GM21526 (cell line): ENCODE data around the gene IFT122.
A peak's percentile ranks its signal among the peaks of the same experiment; 100 is the strongest.

Experiments
- ATAC-seq: cut with Tn5 transposase; IDR thresholded peaks from one replicate; pipeline ENCODE4 v1.9.1; 2021; ENCODE audit warnings: moderate library complexity; ENCODE audit not compliant: unreplicated experiment, low FRiP score

Gene IFT122

DNA sequence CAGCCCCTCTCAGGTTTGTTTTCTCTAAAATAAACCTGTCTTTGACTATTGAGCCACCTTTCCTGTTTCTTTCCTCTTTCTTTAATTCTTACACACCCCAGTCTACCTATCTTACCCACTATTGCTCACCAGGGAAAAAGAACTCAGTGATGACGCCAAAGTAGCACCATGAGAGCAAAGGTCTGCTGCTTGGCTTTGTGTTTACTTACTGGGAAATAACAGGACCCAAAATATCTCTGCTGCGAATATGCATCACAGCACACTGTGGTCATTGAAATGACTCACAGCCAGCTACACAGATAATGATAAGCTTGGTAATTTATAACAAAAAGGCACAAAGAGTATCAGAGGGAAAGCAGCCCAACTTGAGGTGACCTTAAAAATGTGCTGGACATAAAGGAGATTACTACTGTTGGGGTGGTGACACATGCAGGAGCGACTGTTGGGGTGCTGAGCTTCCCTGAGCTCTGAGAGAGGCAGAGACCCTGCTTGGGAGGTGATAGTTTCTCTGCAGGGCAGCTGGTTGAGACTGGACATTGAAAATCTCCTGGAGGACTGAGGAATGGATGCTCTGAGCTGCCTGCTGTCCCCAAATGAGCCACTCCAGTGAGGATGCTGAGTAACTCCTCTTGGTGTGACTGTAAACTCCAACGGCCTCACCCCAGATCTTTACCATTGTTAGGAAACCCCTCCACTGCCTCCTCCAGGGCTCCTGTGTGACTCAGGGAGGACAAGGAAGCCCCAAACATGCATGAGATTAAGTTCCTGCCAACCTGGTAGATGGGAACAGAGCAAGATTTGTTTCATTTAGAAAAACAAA is 26.1 kb upstream of the IFT122 start:
- ATAC-seq, result no peak

DNA sequence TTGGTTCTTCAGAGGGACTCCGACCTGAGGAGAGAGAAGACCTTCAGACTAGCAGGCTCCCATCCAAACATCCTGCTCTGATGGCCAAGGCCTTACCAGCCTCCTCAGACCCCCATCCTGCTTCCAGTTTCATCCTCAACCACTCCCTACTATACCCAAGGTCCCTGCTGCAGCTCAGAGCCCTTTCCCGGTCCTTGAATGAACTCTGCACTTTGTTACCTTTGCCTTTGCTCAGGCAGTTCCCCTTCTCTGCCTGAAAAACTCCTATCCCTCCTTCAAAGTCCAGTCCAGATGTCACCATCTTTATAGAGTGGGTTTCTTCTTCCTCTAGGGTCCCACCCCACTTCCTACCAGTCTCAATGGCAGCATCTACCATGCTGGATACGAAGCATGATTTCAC is 24.6 kb upstream of the IFT122 start:
- no peak for ATAC-seq

DNA sequence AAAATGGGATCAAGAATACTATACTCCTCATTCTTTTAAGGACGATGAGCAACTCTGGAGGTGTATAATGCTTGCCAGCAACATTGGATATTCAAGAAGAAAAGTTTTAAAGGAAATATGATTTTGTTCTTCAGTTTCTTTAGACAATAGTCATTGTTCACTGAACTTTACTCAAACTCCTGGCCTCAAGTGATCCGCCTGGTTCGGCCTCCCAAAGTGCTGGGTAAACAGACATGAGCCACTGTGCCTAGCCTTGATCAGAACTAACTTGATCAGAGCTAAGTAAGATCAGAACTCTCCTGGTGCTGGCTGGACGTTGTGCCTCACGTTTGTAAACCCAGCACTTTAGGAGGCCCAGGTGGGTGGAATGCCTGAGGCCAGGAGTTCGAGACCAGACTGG is 24.2 kb upstream of the IFT122 start:
- ATAC-seq, result no peak

DNA sequence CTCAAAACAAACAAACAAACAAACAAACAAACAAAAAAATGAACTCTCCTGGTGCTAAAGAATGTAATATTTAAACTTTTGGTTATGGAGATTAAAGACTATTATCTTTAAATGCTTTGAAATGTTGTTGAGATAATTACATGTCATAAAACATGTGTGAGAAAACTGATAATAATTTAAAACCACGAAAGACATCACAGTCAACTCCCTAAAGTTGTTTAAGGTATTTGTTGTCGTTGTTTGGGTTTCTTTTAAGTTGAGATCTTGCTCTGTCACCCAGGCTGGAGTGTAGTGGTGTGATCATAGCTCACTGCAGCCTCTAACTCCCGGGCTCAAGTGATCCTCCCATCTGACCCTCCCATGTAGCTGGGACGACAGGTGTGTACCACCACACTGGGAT is 23.6 kb upstream of the IFT122 start:
- no peak for ATAC-seq

DNA sequence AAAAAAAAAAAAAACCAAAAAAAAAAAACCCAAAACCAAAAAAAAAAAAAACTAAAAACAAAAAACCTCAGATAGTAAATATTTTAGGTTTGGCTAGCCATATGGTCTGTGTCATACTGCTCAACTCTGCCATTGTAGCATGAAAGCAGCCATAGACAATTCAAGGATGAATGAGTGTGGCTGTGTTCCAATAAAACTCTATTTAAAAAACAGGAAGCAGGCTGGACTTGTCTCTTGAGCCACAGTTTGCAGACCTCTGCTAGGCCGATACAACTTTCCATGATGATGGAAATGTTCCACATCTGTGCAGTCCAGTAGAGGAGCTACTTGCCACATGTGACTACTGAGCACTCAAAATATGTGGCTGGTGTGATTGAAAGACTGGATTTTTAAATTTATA is 22.7 kb upstream of the IFT122 start:
- ATAC-seq, result no peak

DNA sequence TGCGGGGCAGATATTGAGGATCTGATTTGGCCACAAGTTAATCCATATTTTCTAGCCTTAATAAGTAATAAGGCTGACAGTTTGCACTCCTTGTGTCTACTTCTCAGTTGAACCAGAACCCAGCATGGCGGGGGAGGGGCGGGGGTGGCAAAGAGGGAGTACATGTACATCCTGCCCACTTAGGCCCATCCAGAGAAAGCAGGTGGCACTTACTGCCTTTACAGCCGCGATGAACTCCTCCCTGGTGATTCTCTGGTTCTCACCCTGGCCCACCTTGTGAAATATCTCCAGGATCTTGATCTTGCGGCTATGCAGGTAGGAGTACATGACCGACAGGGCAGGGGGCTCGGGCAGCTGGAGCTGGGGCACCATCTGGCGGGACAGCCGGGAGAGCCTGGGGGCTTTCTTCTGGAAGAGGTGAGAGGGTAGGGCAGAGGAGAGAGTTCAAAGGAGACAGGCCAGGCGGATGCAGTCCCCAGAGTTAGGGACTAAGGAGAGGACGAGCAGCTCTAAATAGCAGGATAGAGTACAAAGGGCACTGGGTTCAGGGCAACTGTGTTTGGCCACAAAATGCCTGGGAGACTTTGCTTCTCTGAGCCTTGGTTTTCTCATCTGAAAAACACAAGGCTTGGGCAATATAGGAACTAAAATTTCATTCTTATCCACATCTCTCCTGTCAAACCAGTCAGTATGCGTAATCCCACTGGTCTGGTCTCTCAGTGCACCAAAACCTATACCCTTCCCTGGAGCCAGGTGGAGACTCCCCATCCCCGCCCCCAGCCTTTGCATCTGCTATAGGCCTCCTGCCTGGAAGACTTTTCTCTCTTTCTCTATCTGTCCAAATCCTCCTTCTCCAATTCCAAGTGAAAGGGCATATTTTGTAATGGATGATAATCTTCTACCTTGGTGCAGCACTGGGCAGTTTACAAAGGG is 21.7 kb upstream of the IFT122 start:
- no peak for ATAC-seq

DNA sequence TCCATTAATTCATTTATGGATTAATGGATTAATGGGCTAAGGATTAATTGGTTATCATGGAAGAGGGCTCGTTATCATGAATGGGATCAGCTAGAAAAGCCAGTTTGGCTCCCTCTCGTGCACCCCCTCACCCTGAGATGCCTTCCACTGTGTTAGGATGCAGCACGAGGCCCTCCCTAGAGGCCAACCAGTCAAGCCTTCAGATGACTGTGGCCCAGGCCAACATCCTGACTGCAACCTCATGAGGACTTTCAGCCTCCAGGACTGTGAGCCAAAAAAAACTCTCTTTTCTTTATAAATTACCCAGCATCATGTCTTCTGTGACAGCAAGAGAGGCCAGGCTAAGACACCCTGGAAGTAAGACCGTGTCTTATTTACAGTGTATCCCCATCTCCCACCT is 20.5 kb upstream of the IFT122 start:
- ATAC-seq, result no peak

DNA sequence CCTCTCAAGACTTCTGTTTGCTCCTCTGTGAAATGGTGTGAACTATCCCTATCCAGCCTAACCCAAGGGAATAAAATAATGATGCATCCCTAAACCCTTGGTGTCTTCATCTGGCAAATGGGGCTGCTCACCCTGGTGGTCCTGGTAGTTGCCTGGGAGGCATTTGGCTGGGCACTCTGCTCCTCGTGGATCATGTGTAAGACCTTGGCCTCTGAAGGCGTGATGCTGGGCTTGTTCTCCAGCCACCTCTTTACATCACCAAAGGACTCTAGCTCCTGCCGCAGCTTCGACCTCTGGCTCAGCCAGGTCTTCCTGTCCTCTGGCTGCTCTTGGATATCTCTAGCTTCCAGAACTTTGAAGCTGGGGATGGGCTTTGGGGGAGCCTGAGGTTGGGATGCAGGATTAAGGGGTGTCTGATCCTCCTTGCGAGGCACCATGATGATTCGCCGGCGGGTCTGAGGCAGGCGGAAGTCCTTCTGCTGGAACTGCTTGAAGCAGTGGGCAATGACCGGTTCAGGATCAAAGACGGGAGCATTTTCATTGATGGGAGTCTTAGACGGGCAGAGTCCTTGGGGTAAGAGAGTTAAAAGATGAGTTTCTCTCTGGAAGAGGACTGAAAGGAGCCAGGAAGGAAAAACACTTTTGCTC is 18.7 kb upstream of the IFT122 start:
- ATAC-seq, result no peak

DNA sequence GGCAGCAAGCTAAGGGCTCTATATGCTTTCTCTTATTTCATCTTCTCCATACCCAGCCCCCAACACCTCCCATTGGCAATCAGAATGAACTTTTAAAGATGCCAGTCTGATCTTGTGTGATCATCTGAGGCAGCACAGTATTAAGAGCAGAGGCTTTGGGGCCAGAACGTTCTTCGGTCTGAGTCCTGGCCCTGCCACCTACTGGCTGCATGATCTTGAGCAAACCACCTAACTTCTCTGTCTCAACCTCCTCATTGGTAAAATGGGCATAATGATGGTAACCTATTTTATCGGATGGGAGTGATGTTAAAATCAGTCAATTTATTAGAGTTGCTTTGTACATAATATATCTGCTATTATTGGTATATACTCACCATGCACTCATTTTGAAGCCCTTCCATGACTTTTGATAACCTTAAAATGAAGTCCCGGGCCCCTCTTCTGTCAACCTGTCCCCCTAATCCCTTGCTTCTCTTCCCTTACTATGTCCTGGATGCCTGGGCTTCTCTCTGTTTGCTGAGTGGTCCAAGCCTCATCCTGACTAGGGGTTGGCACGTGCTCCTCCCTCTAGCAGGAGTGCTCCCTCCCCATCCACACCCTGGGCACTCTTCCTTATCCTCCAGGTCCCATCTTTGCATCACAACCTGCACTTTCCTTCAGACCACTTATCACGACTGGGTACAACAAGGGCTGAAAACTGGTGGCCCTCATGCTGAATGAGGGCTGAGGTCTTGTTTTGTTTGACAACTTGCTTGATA is 17.9 kb upstream of the IFT122 start:
- ATAC-seq, result no peak

DNA sequence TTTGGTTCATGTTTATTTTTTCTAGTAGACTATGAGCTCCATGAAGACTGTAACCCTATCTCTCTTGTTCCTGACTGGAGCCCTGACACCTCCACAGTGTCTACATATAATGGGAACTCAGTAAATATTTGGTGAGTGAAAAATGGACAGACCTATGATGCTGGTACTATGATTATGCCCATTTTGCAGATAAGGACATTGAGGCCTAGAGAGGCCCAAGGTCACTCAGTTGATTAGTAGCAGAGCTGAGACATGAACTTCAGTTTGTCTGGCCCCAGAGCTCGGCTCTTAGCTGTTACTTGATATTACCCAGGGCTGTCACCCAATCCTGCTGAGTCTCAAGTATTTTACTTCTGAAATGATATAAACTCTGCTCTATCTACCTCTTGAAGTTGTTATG is 17.1 kb upstream of the IFT122 start:
- ATAC-seq, result no peak

DNA sequence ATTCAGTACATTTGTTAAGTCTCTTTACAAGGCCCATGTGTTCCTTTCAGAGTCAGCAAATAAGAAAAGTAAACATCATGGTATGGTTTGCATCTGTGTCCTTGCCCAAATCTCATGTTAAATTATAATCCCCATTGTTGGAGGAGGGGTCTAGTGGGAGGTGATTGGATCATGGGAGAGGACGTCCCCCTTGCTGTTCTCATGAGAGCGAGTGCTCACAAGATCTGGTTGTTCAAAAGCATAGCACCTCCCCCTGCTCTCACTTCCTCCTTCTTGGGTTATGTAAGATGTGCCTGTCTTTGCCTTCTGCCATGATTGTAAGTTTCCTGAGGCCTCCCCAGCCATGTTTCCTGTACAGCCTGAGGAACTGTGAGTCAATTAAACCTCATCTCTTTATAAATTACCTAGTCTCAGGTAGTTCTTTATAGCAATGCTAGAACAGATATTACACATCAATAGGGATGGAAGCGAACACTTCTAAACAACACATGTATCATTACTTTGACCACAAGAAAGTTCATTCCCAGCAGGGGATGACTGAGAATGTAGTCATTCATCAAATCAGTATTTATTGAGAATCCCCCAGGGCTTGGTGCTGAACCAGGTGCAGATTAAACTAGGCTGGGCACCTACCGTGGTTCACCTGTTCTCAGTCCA is 15.7 kb upstream of the IFT122 start:
- ATAC-seq, result peak; percentile 58

DNA sequence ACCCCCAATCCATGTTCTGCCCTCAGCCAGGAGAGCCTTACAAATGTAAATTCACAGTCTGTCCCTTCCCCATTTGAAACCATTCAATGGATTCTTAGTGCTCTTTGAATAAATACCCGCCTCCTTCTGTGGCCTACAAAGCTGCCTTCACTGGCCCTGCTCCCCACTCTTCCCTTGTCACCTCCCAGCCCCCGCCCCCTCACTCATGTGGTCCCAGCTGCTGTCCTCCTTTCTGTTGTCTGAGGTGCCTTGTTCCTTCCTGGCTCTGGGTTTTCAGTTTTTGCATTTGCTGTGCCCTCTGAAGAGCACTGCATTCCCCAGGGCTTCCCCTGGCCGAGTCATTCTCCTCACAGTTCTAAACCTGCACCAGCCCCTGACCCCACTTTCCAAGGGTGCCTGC is 14.8 kb upstream of the IFT122 start:
- no peak for ATAC-seq

DNA sequence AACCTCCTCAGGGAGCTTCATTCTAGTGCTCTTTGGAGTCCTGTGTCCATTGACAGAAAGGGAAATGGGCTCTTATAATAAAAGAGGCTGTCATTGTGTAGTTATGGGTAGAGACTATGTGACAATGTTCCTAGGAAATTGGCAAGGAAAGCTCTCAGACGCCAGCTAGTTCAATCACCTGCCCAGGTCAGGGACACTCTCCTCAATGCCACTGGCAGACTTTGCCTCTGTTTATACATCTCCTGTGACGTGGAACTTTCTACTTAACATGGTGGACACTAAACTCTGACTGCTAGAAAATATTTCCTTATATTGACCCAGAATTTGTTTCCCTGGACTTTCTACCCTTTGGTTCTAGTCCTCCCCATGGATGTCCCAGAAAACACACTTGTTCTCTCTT is 14.4 kb upstream of the IFT122 start:
- ATAC-seq, result no peak

DNA sequence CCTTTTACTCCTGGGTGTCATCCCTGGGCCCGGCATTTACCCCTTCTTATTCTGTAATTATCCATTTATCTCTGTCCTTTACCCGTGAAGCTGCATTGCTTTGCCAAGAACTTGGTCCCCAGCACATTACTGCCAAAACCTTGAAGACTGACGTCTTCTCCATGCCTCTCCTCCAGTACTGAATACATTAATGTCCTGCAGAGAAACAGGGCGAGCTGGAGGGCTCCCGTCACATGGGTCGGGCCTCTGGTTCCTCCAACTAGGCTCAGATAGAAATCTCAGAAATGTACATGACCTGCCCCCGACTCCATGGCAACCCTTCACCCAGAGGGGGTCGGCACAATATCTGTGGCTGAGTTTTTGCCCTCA is 12.0 kb upstream of the IFT122 start:
- no peak for ATAC-seq

DNA sequence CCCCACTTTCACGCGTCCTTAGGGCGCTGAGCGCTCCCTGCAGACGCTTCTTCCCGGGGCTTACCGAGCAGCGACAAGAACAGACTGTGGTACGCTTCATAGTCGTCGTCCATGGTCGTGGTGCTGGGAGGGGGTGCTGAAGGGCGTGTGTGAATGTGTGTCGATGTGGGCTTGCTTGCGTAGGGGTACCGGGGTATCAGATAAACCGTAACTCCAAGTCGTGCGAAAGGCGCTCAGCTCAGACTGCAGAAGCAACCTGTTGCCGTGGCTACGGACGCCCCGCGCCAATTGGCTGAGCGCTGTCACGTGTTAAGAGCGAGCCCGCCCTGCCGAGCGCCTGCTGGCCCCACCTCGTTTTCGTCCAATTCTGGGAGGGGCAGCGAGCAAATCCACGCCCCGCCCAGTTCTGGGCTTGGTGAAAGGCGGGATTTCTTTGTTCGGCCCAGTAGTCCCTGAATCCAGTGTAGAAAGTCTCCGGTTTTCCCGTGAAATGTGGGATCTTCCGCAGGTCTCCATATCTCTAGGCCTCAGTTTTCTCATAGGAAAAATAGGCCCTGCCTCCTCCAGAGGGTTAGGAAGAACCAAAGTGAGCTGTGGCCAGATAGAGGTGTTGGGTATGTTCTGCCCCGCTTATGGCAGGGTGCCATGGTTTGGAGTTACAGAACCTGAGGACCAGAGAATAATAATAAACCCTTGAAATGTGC is 11.5 kb upstream of the IFT122 start, which contains the start of gene EFCAB12:
Gene EFCAB12, minus strand, starts transcription at position 261 of the 704 bp plus-strand sequence. Its CDS starts 148 bp downstream, at position 113.
- ATAC-seq, result peak; percentile 72

DNA sequence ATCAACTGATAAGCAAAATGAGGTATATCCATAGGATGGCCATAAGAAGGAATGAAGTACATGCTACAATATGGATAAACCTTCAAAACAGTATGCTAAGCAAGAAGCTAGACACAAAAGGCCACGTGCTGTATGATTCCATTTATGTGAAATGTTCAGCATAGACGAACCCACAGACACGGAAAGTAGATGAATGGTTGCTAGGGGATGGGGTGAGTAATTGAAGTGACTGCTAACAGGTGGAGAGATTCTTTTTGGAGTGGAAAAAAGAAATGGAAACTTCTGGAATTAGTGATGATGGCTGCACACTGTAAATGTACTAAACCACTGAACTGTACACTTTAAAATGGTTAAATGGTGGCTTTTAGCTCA is 11.0 kb upstream of the IFT122 start:
- no peak for ATAC-seq

DNA sequence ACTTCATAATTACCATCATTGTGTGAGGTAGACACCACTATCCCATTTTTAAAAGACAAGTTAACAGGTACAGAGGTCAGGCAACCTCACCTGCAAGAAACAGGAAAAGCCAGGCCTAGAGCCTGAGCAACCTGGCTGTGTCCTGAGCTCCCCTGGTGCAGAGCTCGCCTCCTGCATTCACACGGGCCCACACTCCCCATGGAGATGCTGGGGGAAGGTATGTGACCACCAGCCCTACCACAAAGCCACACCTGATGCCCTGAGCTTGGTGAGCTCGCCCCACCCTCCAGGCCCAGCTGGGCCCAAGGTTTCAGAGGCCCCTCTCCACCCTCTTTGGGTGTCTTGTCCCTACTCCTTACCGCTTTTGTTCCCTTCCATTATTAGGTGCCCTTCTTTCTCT is 10.4 kb upstream of the IFT122 start:
- no peak for ATAC-seq

DNA sequence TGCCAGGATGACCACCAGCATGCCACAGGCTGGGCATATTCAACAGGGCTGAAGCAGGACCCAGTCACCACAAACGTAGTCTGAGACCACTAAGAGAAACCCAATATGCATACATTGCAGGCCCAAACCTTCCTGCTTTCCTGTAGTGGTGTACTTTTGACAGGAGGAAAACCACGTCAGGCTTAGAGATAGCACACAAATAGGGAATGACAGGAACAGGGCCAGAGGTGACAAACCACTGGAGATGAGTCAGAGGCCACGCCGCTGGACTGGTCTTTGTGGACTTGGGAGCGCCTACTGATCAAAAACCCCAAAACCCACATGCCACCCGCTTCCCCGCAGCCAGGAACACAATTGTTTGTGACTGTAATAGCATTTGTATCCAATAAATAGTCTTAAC is 8.0 kb upstream of the IFT122 start:
- no peak for ATAC-seq

DNA sequence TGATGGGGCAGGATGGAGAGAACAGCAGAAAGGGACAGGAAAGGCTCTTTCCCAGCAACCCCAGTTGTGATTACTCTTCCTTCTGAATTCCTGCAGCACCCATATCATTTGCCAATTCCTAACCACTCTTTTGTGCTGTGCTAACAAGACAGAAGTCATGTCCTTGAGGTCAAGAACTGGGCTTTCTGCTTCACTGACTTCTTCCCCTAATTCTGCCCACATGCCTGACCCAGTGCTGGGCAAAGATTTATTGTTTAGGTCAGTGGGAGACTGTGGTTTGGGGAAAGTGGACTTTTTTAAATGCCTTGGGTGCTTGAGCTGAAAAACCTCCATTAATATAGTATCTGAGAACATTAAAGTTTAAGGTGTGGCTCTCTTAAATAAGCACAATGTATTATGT is 7.4 kb upstream of the IFT122 start:
- ATAC-seq, result no peak
